GM12892 (cell line): ENCODE data around the gene VNN1.
"Not testable (repeated sequence)": the region's sequence is repeated elsewhere in the genome, so short reads cannot be mapped to it uniquely, and the experiment has no call there.

Experiments used
- DNase-seq: peaks from one replicate; pipeline ENCODE4 v3.0.0; 2011; ENCODE audit not compliant: insufficient read length
- FAIRE-seq: peaks from 2 replicates; lab custom pipeline; 2011; peaks lifted over from hg19 to GRCh38; lab: Jason Lieb, UNC
- POLR2A ChIP-seq: IDR thresholded peaks from 2 replicates; pipeline ENCODE4 v1.6.1; 2011; ENCODE audit warnings: low read depth, low read length, control low read depth
- POLR2AphosphoS5 ChIP-seq: IDR thresholded peaks from 2 replicates; pipeline ENCODE4 v1.6.1; 2011; ENCODE audit warnings: low read depth, low read length, control low read depth
- TAF1 ChIP-seq: IDR thresholded peaks from 2 replicates; pipeline ENCODE4 v1.6.1; 2011; ENCODE audit warnings: low read depth, mild to moderate bottlenecking, control low read depth, low read length, borderline replicate concordance

VNN1 gene

GRCh38 chr6:132719736-132720448 lies 6.0 kb upstream of the VNN1 start:
- FAIRE-seq = no peak
- DNase-seq = no peak
- TF ChIP-seq POLR2AphosphoS5 (no peak), POLR2A (no peak), TAF1 (no peak)

- FAIRE-seq = no peak
- no peak for TF ChIP-seq POLR2AphosphoS5
- TF ChIP-seq POLR2A = no peak
- TF ChIP-seq TAF1 = no peak
Observed at GRCh38 chr6:132715881-132716637, 2.2 kb upstream of the VNN1 start.

GRCh38 chr6:132715204-132715603 lies 1.3 kb upstream of the VNN1 start:
- TF ChIP-seq POLR2AphosphoS5 (no peak), TAF1 (no peak), POLR2A (no peak)
- FAIRE-seq (no peak), DNase-seq (no peak)

More at GRCh38 chr6:132715881-132716637, 2.2 kb upstream of the VNN1 start:
- DNase-seq = no peak

GRCh38 chr6:132714160-132714559 lies 305 bp upstream of the VNN1 start:
- TF ChIP-seq TAF1 = no peak
- TF ChIP-seq POLR2AphosphoS5 = no peak
- no peak for TF ChIP-seq POLR2A
- no peak for DNase-seq
- FAIRE-seq = no peak

GRCh38 chr6:132712366-132712765 lies 1.5 kb downstream of the VNN1 start:
- DNase-seq (no peak), FAIRE-seq (no peak)
- TF ChIP-seq POLR2A (no peak), POLR2AphosphoS5 (no peak), TAF1 (no peak)

- DNase-seq (no peak), FAIRE-seq (no peak)
- TF ChIP-seq TAF1 (no peak), POLR2AphosphoS5 (no peak), POLR2A (no peak)
Observed at GRCh38 chr6:132708771-132709170, 5.1 kb downstream of the VNN1 start.

- DNase-seq (no peak), FAIRE-seq (no peak)
- TF ChIP-seq TAF1 = no peak
- no peak for TF ChIP-seq POLR2AphosphoS5
- no peak for TF ChIP-seq POLR2A
Observed at GRCh38 chr6:132708002-132708401, 5.9 kb downstream of the VNN1 start.

- FAIRE-seq, DNase-seq: not testable (repeated sequence)
Observed at GRCh38 chr6:132706756-132707155, 7.1 kb downstream of the VNN1 start.

GRCh38 chr6:132703936-132704335 lies 9.9 kb downstream of the VNN1 start:
- DNase-seq (no peak), FAIRE-seq (no peak)
- TF ChIP-seq POLR2A (no peak), POLR2AphosphoS5 (no peak), TAF1 (no peak)

GRCh38 chr6:132698608-132699007 lies 15.2 kb downstream of the VNN1 start:
- DNase-seq = no peak
- FAIRE-seq = no peak
- TF ChIP-seq TAF1 (no peak), POLR2A (no peak), POLR2AphosphoS5 (no peak)

GRCh38 chr6:132695773-132696172 lies 18.1 kb downstream of the VNN1 start:
- DNase-seq (no peak), FAIRE-seq (no peak)
- TF ChIP-seq POLR2AphosphoS5 (no peak), POLR2A (no peak), TAF1 (no peak)

GRCh38 chr6:132693478-132693877 lies 20.4 kb downstream of the VNN1 start:
- TF ChIP-seq TAF1 = no peak
- no peak for TF ChIP-seq POLR2A
- TF ChIP-seq POLR2AphosphoS5 = no peak
- DNase-seq = no peak
- FAIRE-seq = no peak
